GM12878 (cell line): ENCODE data around the gene TUBA3E. TPM values are rescaled to one million over a fixed set of nuclear protein-coding genes. Genes with fewer than 3 reads are reported as not detected.

Experiments
- ASH2L ChIP-seq: fragments of 300-600, 200-600 bp; sonication (generic); IDR thresholded peaks from 2 replicates; pipeline ENCODE4 v1.6.1; 2017; ENCODE audit warnings: low read depth, mild to moderate bottlenecking, borderline replicate concordance
- BCLAF1 ChIP-seq: fragments of 450-650 bp; IDR thresholded peaks from 2 replicates; pipeline ENCODE4 v1.6.1; 2017; ENCODE audit warnings: antibody characterized with exemption, mild to moderate bottlenecking, moderate library complexity
- CHD4 ChIP-seq: fragments of 200-600 bp; sonication (generic); IDR thresholded peaks from 2 replicates; pipeline ENCODE4 v1.6.1; 2016; ENCODE audit warnings: mild to moderate bottlenecking
- EGR1 ChIP-seq, 2 experiments: IDR thresholded peaks; 1 replicate in 1 of 2; 2 replicates in 1 of 2; pipeline ENCODE4 v1.6.1; 2011 to 2012; ENCODE audit warnings: low read depth in 2 of 2, low read length in 2 of 2, borderline replicate concordance in 1 of 2, mild to moderate bottlenecking in 1 of 2, moderate library complexity in 1 of 2
- FOS ChIP-seq: IDR thresholded peaks from 3 replicates; pipeline ENCODE4 v1.6.1; 2011; ENCODE audit warnings: borderline replicate concordance; ENCODE audit not compliant: insufficient read length; ENCODE audit errors: extremely low read depth
- HDAC2 ChIP-seq: fragments of 200-600 bp; sonication (generic); IDR thresholded peaks from 2 replicates; pipeline ENCODE4 v1.6.1; 2017
- NFYB ChIP-seq: IDR thresholded peaks from 2 replicates; pipeline ENCODE4 v1.6.1; 2011; ENCODE audit warnings: low read depth, mild to moderate bottlenecking, low read length, improper control_type of control experiment, moderate library complexity; ENCODE audit not compliant: insufficient read depth
- PKNOX1 ChIP-seq: fragments of 450-650 bp; IDR thresholded peaks from 2 replicates; pipeline ENCODE4 v1.6.1; 2016; ENCODE audit warnings: mild to moderate bottlenecking
- REST ChIP-seq: IDR thresholded peaks from 2 replicates; pipeline ENCODE4 v1.6.1; 2012; ENCODE audit warnings: mild to moderate bottlenecking, low read depth, low read length
- SMAD5 ChIP-seq: IDR thresholded peaks from 2 replicates; pipeline ENCODE4 v1.6.1; 2016; ENCODE audit warnings: antibody characterized with exemption, low read depth
- TCF7 ChIP-seq: IDR thresholded peaks from 2 replicates; pipeline ENCODE4 v1.6.1; 2014; ENCODE audit warnings: antibody characterized with exemption, borderline replicate concordance
- ZNF687 ChIP-seq: fragments of 450-650 bp; IDR thresholded peaks from 2 replicates; pipeline ENCODE4 v1.6.1; 2017; ENCODE audit warnings: mild to moderate bottlenecking, moderate library complexity
- polyA plus RNA-seq, 11 experiments: library from polyadenylated mRNA; depleted of rRNA in 4 of 11; unstranded in 6 of 11; stranded (reverse) in 5 of 11; fragments of >200 nt; fragmentation: Nextera tagmentation in 4 of 11; fragmentation: Illumina TruSeq in 1 of 11; extraction: Ambion mirVana in 4 of 11; extraction: Trizol in 1 of 11; gene quantifications; 1 replicate in 1 of 11; 2 replicates in 10 of 11; pipeline versions ENCODE4 v1.2.1 to v1.2.3, GENCODE V29; 2011 to 2016; ENCODE audit warnings: inconsistent platforms in 2 of 11, missing spikeins in 2 of 11, low read depth in 1 of 11
- total RNA-seq, 4 experiments: library from RNA; depleted of rRNA in 3 of 4; stranded (reverse); fragments of >200 nt in 3 of 4; fragmentation: Illumina TruSeq in 1 of 4; extraction: Trizol in 1 of 4; gene quantifications; 2 replicates each; pipeline versions ENCODE4 v1.2.1 to v1.2.3, GENCODE V29; 2013 to 2021

The TUBA3E gene
- total and polyA plus RNA-seq, 10 of the 15 experiments (the other 5 are each of a cell fraction or from before 2014, with no cell fraction given): not detected

- no peak for TF ChIP-seq REST
- TF ChIP-seq PKNOX1: no peak
- TF ChIP-seq CHD4: no peak
- no peak for TF ChIP-seq NFYB
- no peak for TF ChIP-seq SMAD5
- TF ChIP-seq FOS: no peak
- TF ChIP-seq BCLAF1: no peak
- no peak for TF ChIP-seq ASH2L
- TF ChIP-seq ZNF687: no peak
- TF ChIP-seq EGR1 (IDR thresholded peaks at IDR 0.05; ENCODE audit: borderline replicate concordance in 1 of 2, low read depth in 2 of 2, low read length in 2 of 2): no peak
- no peak for TF ChIP-seq HDAC2
- TF ChIP-seq TCF7: no peak
Measured at GRCh38 chr2:130183512-130184373, 14.5 kb downstream of the TUBA3E start (continued).
